IMR-90 (cell line): ENCODE data around the gene ERICH6. TPM values are rescaled to one million over a fixed set of nuclear protein-coding genes. Genes with fewer than 3 reads are reported as not detected.

Experiments used
- ATAC-seq: fragments of 200-7000 bp; cut with Tn5 transposase; 2 replicates; pipeline ENCODE4 v1.9.1; 2020; ENCODE audit warnings: low read depth, mild to moderate bottlenecking, moderate library complexity
- BruUV-seq: library from RNA; stranded (reverse); fragments of 400-500 nt; replicated peaks from 2 replicates; lab custom pipeline; 2021; lab: Mats Ljungman, UMichigan
- CTCF ChIA-PET: fragments of 300-600 bp; formaldehyde crosslinking; extraction: SDS; loops from one replicate; lab custom pipeline; 2021; ENCODE audit warnings: antibody characterized with exemption; lab: Yijun Ruan, JAX
- POLR2A ChIA-PET: fragments of 300-600 bp; sonication (Branson Sonifier 250); formaldehyde crosslinking; loops from one replicate; lab custom pipeline; 2022; ENCODE audit warnings: antibody characterized with exemption; ENCODE audit not compliant: unreplicated experiment; lab: Charles Lee
- DNase-seq: peaks from one replicate; pipeline ENCODE4 v3.0.0; 2013
- H2AFZ ChIP-seq: replicated peaks from 2 replicates; pipeline ENCODE3; 2013; ENCODE audit warnings: low read length, mild to moderate bottlenecking; ENCODE audit not compliant: poor library complexity
- H2AK5ac ChIP-seq: 2 replicates; pipeline ENCODE4 v1.6.1; 2013; ENCODE audit warnings: low read depth, low read length, inconsistent platforms
- H2AK9ac ChIP-seq: replicated peaks from 2 replicates; pipeline ENCODE3; 2013; ENCODE audit warnings: mild to moderate bottlenecking, low read depth, low read length, moderate library complexity; ENCODE audit not compliant: poor library complexity
- H2BK120ac ChIP-seq: 2 replicates; pipeline ENCODE4 v1.6.1; 2013; ENCODE audit warnings: low read depth, low read length, inconsistent platforms
- H2BK15ac ChIP-seq: 3 replicates; pipeline ENCODE4 v1.6.1; 2013; ENCODE audit warnings: low read depth, low read length, inconsistent platforms
- H2BK20ac ChIP-seq: 2 replicates; pipeline ENCODE4 v1.6.1; 2013; ENCODE audit warnings: low read depth, mild to moderate bottlenecking, inconsistent platforms, low read length, moderate library complexity
- H2BK5ac ChIP-seq: 2 replicates; pipeline ENCODE4 v1.6.1; 2013; ENCODE audit warnings: mild to moderate bottlenecking, low read depth, low read length, inconsistent platforms; ENCODE audit not compliant: poor library complexity, severe bottlenecking
- H3K14ac ChIP-seq: replicated peaks from 2 replicates; pipeline ENCODE4 v1.6.1; 2013; ENCODE audit warnings: low read depth, low read length, inconsistent platforms
- H3K18ac ChIP-seq: 2 replicates; pipeline ENCODE4 v1.6.1; 2013; ENCODE audit warnings: low read depth, low read length, control low read depth
- H3K23ac ChIP-seq: 2 replicates; pipeline ENCODE4 v1.6.1; 2013; ENCODE audit warnings: low read depth, low read length, inconsistent platforms
- H3K27ac ChIP-seq: 2 replicates; pipeline ENCODE4 v1.5.1; 2013; ENCODE audit warnings: mild to moderate bottlenecking, control low read depth, low read length; ENCODE audit not compliant: insufficient read depth
- H3K27me3 ChIP-seq: 2 replicates; pipeline ENCODE4 v1.6.1; 2013; ENCODE audit warnings: low read length; ENCODE audit not compliant: control insufficient read depth, insufficient read depth
- H3K36me3 ChIP-seq: 2 replicates; pipeline ENCODE4 v1.6.1; 2013; ENCODE audit warnings: low read length, mixed read lengths; ENCODE audit not compliant: control insufficient read depth, insufficient read depth
- H3K4ac ChIP-seq: 2 replicates; pipeline ENCODE4 v1.6.1; 2013; ENCODE audit warnings: low read depth, low read length, inconsistent platforms
- H3K4me1 ChIP-seq: 2 replicates; pipeline ENCODE4 v1.6.1; 2013; ENCODE audit warnings: low read length, mixed read lengths; ENCODE audit not compliant: control insufficient read depth, insufficient read depth
- H3K4me2 ChIP-seq: 2 replicates; pipeline ENCODE4 v1.6.1; 2013; ENCODE audit warnings: low read depth, mild to moderate bottlenecking, control low read depth, low read length, moderate library complexity
- H3K4me3 ChIP-seq: 2 replicates; pipeline ENCODE4 v1.5.1; 2013; ENCODE audit warnings: low read depth, mild to moderate bottlenecking, control low read depth, low read length, moderate library complexity; ENCODE audit not compliant: insufficient read depth
- H3K56ac ChIP-seq: 2 replicates; pipeline ENCODE4 v1.6.1; 2013; ENCODE audit warnings: low read length, inconsistent platforms; ENCODE audit not compliant: insufficient read depth; ENCODE audit errors: extremely low read depth
- H3K79me1 ChIP-seq, 2 experiments: 2 replicates each; pipeline ENCODE4 v1.6.1; 2013; ENCODE audit warnings: low read length in 2 of 2, inconsistent platforms in 1 of 2, low read depth in 1 of 2
- H3K9ac ChIP-seq: 2 replicates; pipeline ENCODE4 v1.6.1; 2013; ENCODE audit warnings: low read depth, low read length, control low read depth
- H3K9me1 ChIP-seq: 2 replicates; pipeline ENCODE4 v1.6.1; 2013; ENCODE audit warnings: low read length, inconsistent platforms; ENCODE audit not compliant: insufficient read depth
- H3K9me3 ChIP-seq: 2 replicates; pipeline ENCODE4 v1.6.1; 2013; ENCODE audit warnings: low read length; ENCODE audit not compliant: control insufficient read depth, insufficient read depth
- H4K20me1 ChIP-seq: 2 replicates; pipeline ENCODE4 v1.6.1; 2013; ENCODE audit warnings: low read length, inconsistent platforms; ENCODE audit not compliant: insufficient read depth
- H4K5ac ChIP-seq: 2 replicates; pipeline ENCODE4 v1.6.1; 2013; ENCODE audit warnings: mild to moderate bottlenecking, low read depth, low read length, control low read depth
- H4K8ac ChIP-seq, 2 experiments: 2 replicates each; pipeline ENCODE4 v1.6.1; 2013; ENCODE audit warnings: low read depth in 2 of 2, low read length in 2 of 2, control low read depth in 1 of 2, inconsistent platforms in 1 of 2
- H4K91ac ChIP-seq: 2 replicates; pipeline ENCODE4 v1.6.1; 2013; ENCODE audit warnings: low read depth, low read length, inconsistent platforms; ENCODE audit not compliant: insufficient read depth
- CEBPB ChIP-seq: IDR thresholded peaks from 2 replicates; pipeline ENCODE4 v1.6.1; 2012; ENCODE audit warnings: low read depth, low read length, improper control_type of control experiment
- MAFK ChIP-seq: IDR thresholded peaks from 2 replicates; pipeline ENCODE4 v1.6.1; 2012; ENCODE audit warnings: low read depth, low read length, improper control_type of control experiment
- MAZ ChIP-seq: IDR thresholded peaks from 2 replicates; pipeline ENCODE4 v1.6.1; 2012; ENCODE audit warnings: low read depth, mild to moderate bottlenecking, low read length, improper control_type of control experiment, moderate library complexity, borderline replicate concordance
- RAD21 ChIP-seq: IDR thresholded peaks from 2 replicates; pipeline ENCODE4 v1.6.1; 2012; ENCODE audit warnings: low read length, improper control_type of control experiment
- RCOR1 ChIP-seq: IDR thresholded peaks from 2 replicates; pipeline ENCODE4 v1.6.1; 2012; ENCODE audit warnings: mild to moderate bottlenecking, low read length, improper control_type of control experiment; ENCODE audit not compliant: insufficient replicate concordance
- RFX5 ChIP-seq: IDR thresholded peaks from 2 replicates; pipeline ENCODE4 v1.8.0; 2012; ENCODE audit warnings: low read depth, mild to moderate bottlenecking, low read length, moderate library complexity
- WGBS, 2 experiments: methylation state at CpG; one replicate each; pipeline versions ENCODE4 v1.1.5 to v1.1.7; 2013; ENCODE audit warnings: missing lambda C conversion rate in 2 of 2; ENCODE audit not compliant: insufficient read length in 1 of 2; ENCODE audit errors: extremely low coverage in 2 of 2; 5-methylcytosine and 5-hydroxymethylcytosine counted together
- dilution Hi-C: fragments of 300-500 bp; cut with HindIII; formaldehyde crosslinking; loops from one replicate; pipeline ENCODE4 v1.14.3; 2018; ENCODE audit warnings: low sequenced_read_pairs; ENCODE audit not compliant: unreplicated experiment
- in situ Hi-C: fragments of 300-500 bp; cut with MboI; formaldehyde crosslinking; loops from 3 replicates; pipeline ENCODE4 v1.14.3; 2019; ENCODE audit warnings: low sequenced_read_pairs, inconsistent platforms, mixed read lengths
- intact Hi-C: fragments of 100-400 bp; cut with micrococcal nuclease; formaldehyde crosslinking; loops from 2 replicates; pipeline ENCODE4 v1.10.0; 2022
- polyA plus RNA-seq, 3 experiments: library from polyadenylated mRNA; depleted of rRNA; stranded (reverse); fragments of >200 nt; gene quantifications; 2 replicates each; pipeline ENCODE4 v1.2.3, GENCODE V29; 2012; ENCODE audit warnings: low replicate concordance in 1 of 3
- total RNA-seq: library from RNA; depleted of rRNA; stranded (reverse); fragments of >200 nt; gene quantifications from 2 replicates; pipeline ENCODE4 v1.2.3, GENCODE V29; 2012
- TF ChIP-seq, protein P1 (sequence below): fragments of 150-350 bp; IDR thresholded peaks from 2 replicates; pipeline ENCODE4 v1.6.1; 2016; ENCODE audit warnings: low read depth, mild to moderate bottlenecking, low read length, moderate library complexity, borderline replicate concordance

ERICH6 gene
- total and polyA plus RNA-seq, 2 of the 4 experiments (the other 2 are of a cell fraction), result under 0.01 TPM; not detected in 1

GRCh38 chr3:150742679-150743078, 39.0 kb upstream of the ERICH6 start:
- H4K20me1 ChIP-seq, result peaks cover 70% of the 10 kb centered on the region
- no peak overlapping the region for H3K23ac ChIP-seq
- H2BK120ac ChIP-seq, result no peak overlapping the region
- no peak overlapping the region for H2BK5ac ChIP-seq
- no peaks in the 10 kb centered on the region for H3K9me3 ChIP-seq
- H3K27ac ChIP-seq, result no peak overlapping the region
- no peak overlapping the region for H2BK20ac ChIP-seq
- no peak overlapping the region for H3K4me3 ChIP-seq
- no peak for ATAC-seq
- TF ChIP-seq RCOR1, result no peak
- TF ChIP-seq CEBPB, result no peak
- no peak for TF ChIP-seq RFX5
- no peak for TF ChIP-seq RAD21
- TF ChIP-seq, protein P1, sequence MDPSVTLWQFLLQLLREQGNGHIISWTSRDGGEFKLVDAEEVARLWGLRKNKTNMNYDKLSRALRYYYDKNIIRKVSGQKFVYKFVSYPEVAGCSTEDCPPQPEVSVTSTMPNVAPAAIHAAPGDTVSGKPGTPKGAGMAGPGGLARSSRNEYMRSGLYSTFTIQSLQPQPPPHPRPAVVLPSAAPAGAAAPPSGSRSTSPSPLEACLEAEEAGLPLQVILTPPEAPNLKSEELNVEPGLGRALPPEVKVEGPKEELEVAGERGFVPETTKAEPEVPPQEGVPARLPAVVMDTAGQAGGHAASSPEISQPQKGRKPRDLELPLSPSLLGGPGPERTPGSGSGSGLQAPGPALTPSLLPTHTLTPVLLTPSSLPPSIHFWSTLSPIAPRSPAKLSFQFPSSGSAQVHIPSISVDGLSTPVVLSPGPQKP, result no peak
- TF ChIP-seq MAFK, result no peak
- TF ChIP-seq MAZ, result no peak
- no peaks in the 10 kb centered on the region for H3K27me3 ChIP-seq
- H2AK9ac ChIP-seq, result no peak overlapping the region
- ChIA-PET CTCF (no interaction called here), POLR2A (no interaction called here)
- H3K14ac ChIP-seq, result no peak overlapping the region
- H2AFZ ChIP-seq, result no peak overlapping the region
- no peak overlapping the region for H4K5ac ChIP-seq
- no peak overlapping the region for H2AK5ac ChIP-seq
- H3K18ac ChIP-seq, result no peak overlapping the region
- no peak overlapping the region for H2BK15ac ChIP-seq
- no CpG with 5 or more reads among the region's 4 CpGs for WGBS, 2 experiments
- no peak overlapping the region for H4K8ac ChIP-seq
- no peak overlapping the region for H3K9ac ChIP-seq
- H3K4me2 ChIP-seq, result no peak overlapping the region
- H3K56ac ChIP-seq, result no peak overlapping the region
- no TSS peak for BruUV-seq
- peaks cover 12% of the 10 kb centered on the region for H3K4me1 ChIP-seq
- H3K4ac ChIP-seq, result no peak overlapping the region
- no peak for DNase-seq
- dilution Hi-C loops (no loop called here), in situ Hi-C loops (no loop called here), intact Hi-C loops (no loop called here)
- H4K91ac ChIP-seq, result no peak overlapping the region
- peaks cover 36 to 87% of the 10 kb centered on the region in 2 experiments for H3K79me1 ChIP-seq
- H3K9me1 ChIP-seq, result peaks cover 29% of the 10 kb centered on the region
- H3K36me3 ChIP-seq, result peaks cover 18% of the 10 kb centered on the region
